Measurements from ENCODE around the gene MLN. TPM values are rescaled to one million over a fixed set of nuclear protein-coding genes. Genes with fewer than 3 reads are reported as not detected.
"Not testable (repeated sequence)": the region's sequence is repeated elsewhere in the genome, so short reads cannot be mapped to it uniquely, and the experiment has no call there.

Gene MLN
- total and polyA plus RNA-seq, 2 experiments from 2014 or later = not detected

DNA sequence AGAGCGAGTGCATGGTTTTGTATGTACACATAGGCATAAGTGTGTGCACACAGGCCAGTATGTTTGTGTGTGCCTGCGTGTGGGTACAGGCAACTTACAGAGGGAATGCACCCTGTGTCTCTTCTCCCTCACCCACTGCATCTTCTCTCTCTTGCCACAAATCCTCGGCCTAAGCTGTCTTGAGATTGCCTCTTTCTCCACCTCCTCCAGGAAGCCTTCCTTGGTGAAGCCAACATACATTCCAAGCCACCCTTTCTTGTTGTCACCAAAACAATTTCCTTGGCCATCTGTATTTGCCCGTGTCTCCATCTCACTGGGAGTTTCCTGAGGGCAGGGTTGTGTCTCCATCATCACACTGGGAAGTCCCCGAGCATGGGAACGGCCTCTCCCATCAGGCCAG, 29.8 kb upstream of the MLN start:
- Histone ChIP-seq H3K9me2 (ENCODE audit: insufficient read depth) (no peaks in the 10 kb centered on the region), H3K27ac (ENCODE audit: low read depth) (no peak overlapping the region), H3K79me2 (replicated peaks; ENCODE audit: insufficient read depth) (no peaks in the 10 kb centered on the region), H3K4me3 (no peak overlapping the region), H3F3A (replicated peaks; ENCODE audit: low read depth) (no peaks in the 10 kb centered on the region; the same call in 1 of the 2 replicates), H3K36me3 (ENCODE audit: insufficient read depth) (no peaks in the 10 kb centered on the region), H3K4me1 (ENCODE audit: insufficient read depth) (peaks cover 19% of the 10 kb centered on the region), H3K27me3 (ENCODE audit: insufficient read depth) (no peaks in the 10 kb centered on the region), H3K4me2 (no peak overlapping the region), H2AFZ (no peak overlapping the region), H4K20me1 (replicated peaks; ENCODE audit: insufficient read depth) (no peaks in the 10 kb centered on the region)
- Mint-ChIP-seq H3K4me3 (no peak overlapping the region), H3K4me1 (peaks cover 25% of the 10 kb centered on the region), H3K9me3 (peaks cover 27% of the 10 kb centered on the region), H3K27me3 (ENCODE audit: insufficient read depth, low read depth, poor library complexity) (peaks cover 16% of the 10 kb centered on the region), H3K36me3 (ENCODE audit: low read depth) (peaks cover 16% of the 10 kb centered on the region), H3K27ac (no peak overlapping the region)
- no peak for ATAC-seq
- TF ChIP-seq, protein P1, sequence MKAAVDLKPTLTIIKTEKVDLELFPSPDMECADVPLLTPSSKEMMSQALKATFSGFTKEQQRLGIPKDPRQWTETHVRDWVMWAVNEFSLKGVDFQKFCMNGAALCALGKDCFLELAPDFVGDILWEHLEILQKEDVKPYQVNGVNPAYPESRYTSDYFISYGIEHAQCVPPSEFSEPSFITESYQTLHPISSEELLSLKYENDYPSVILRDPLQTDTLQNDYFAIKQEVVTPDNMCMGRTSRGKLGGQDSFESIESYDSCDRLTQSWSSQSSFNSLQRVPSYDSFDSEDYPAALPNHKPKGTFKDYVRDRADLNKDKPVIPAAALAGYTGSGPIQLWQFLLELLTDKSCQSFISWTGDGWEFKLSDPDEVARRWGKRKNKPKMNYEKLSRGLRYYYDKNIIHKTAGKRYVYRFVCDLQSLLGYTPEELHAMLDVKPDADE (IDR thresholded peaks at IDR 0.05) = no peak
- TF ChIP-seq ZNF331 (CRISPR knock-in tag; IDR thresholded peaks at IDR 0.05; ENCODE audit: low read depth) = no peak
- no peak for TF ChIP-seq POLR2AphosphoS5 (IDR thresholded peaks at IDR 0.05; ENCODE audit: low read depth)
- no peak for TF ChIP-seq STAT1 (IDR thresholded peaks at IDR 0.05; ENCODE audit: unreplicated experiment)
- no peak for TF ChIP-seq EZH2 (IDR thresholded peaks at IDR 0.05; ENCODE audit: low read depth, unreplicated experiment)
- no peak for DNase-seq (ENCODE audit: low spot score)

GRCh38 chr6:33832831-33833230, 29.0 kb upstream of the MLN start:
- H3K4me2 ChIP-seq; ATAC-seq; H3K79me2 ChIP-seq (replicated peaks; ENCODE audit: insufficient read depth); H3K4me3 Mint-ChIP-seq; H3K27ac ChIP-seq (ENCODE audit: low read depth); H4K20me1 ChIP-seq (replicated peaks; ENCODE audit: insufficient read depth); H3K36me3 ChIP-seq (ENCODE audit: insufficient read depth); H3K9me2 ChIP-seq (ENCODE audit: insufficient read depth); H3K27me3 ChIP-seq (ENCODE audit: insufficient read depth); H3F3A ChIP-seq (replicated peaks; ENCODE audit: low read depth); DNase-seq (ENCODE audit: low spot score); H3K27ac Mint-ChIP-seq; H3K4me3 ChIP-seq; H2AFZ ChIP-seq: not testable (repeated sequence)
- H3K36me3 Mint-ChIP-seq (ENCODE audit: low read depth) = peaks cover 16% of the 10 kb centered on the region
- H3K4me1 ChIP-seq (ENCODE audit: insufficient read depth) = peaks cover 16% of the 10 kb centered on the region
- H3K4me1 Mint-ChIP-seq = peaks cover 25% of the 10 kb centered on the region
- peaks cover 14% of the 10 kb centered on the region for H3K27me3 Mint-ChIP-seq (ENCODE audit: insufficient read depth, low read depth, poor library complexity)
- H3K9me3 Mint-ChIP-seq = peaks cover 23% of the 10 kb centered on the region

GRCh38 chr6:33831725-33832124, 27.9 kb upstream of the MLN start:
- not testable (repeated sequence) for H3K4me3 Mint-ChIP-seq; H2AFZ ChIP-seq; H3K36me3 ChIP-seq (ENCODE audit: insufficient read depth); H3F3A ChIP-seq (replicated peaks; ENCODE audit: low read depth); H3K79me2 ChIP-seq (replicated peaks; ENCODE audit: insufficient read depth); H3K4me3 ChIP-seq; H3K27ac ChIP-seq (ENCODE audit: low read depth); DNase-seq (ENCODE audit: low spot score); ATAC-seq; H4K20me1 ChIP-seq (replicated peaks; ENCODE audit: insufficient read depth); H3K27ac Mint-ChIP-seq; H3K27me3 ChIP-seq (ENCODE audit: insufficient read depth); H3K9me2 ChIP-seq (ENCODE audit: insufficient read depth); H3K4me2 ChIP-seq
- peaks cover 17% of the 10 kb centered on the region for H3K9me3 Mint-ChIP-seq
- H3K36me3 Mint-ChIP-seq (ENCODE audit: low read depth) = peaks cover 12% of the 10 kb centered on the region
- peaks cover 25% of the 10 kb centered on the region for H3K4me1 Mint-ChIP-seq
- peaks cover 11% of the 10 kb centered on the region; the same call in 1 of the 2 replicates for H3K4me1 ChIP-seq (ENCODE audit: insufficient read depth)
- peaks cover 18% of the 10 kb centered on the region for H3K27me3 Mint-ChIP-seq (ENCODE audit: insufficient read depth, low read depth, poor library complexity)
